Fibroblast of peridontal ligament (primary cell): ENCODE results near the gene NOC2L.
"Not testable (repeated sequence)": the region's sequence is repeated elsewhere in the genome, so short reads cannot be mapped to it uniquely, and the experiment has no call there.

Source experiments
- DNase-seq: peaks from one replicate; pipeline ENCODE4 v3.0.0-alpha.2; 2010; ENCODE audit errors: extremely low read depth

NOC2L gene

DNA sequence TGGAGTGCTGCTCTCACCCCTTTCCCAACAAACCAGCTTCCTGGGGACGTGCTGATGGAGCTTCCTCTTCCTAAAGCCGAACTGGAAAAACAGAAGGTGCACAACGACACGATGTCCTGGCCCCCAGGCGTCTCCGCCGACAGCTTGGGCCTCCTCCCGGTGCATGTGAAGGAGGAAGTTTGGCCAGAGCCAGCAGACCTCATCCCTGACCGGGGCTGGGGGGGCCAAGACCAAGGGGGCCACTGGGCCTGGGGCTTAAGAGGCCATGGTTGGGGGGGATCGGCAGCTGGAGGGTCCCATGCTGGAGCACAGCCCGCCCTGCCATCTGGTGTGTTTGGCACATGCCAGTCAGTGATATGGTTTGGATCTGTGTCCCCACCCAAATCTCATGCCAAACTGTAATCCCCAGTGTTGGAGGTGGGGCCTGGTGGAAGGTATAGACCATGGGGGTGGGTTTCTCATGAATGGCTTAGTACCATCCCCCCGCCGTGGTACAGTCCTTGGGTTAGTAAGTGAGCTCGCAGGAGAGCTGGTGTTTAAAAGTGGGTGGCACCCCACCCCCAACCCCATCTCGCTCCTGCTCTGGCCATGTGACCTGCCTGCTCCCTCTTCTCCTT lies 34.4 kb upstream of the NOC2L start:
- no peak for DNase-seq

DNA sequence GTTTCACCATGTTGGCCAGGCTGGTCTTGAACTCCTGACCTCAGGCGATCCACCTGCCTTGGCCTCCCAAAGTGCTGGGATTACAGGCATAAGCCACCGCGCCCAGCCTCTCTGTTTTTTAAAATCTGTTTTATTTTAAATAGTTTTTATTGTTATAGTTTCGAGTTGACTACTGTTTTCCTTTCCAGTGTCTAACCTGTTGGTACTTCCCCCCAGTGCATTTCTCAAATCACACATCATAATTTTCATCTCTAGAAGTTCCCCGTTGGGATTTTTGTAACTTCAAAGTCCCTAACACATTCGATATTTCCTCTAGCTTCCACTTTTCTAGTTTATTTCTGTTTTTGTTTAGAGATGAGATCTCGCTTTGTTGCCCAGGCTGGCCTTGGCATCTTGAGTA lies 33.3 kb upstream of the NOC2L start:
- DNase-seq, result no peak

DNA sequence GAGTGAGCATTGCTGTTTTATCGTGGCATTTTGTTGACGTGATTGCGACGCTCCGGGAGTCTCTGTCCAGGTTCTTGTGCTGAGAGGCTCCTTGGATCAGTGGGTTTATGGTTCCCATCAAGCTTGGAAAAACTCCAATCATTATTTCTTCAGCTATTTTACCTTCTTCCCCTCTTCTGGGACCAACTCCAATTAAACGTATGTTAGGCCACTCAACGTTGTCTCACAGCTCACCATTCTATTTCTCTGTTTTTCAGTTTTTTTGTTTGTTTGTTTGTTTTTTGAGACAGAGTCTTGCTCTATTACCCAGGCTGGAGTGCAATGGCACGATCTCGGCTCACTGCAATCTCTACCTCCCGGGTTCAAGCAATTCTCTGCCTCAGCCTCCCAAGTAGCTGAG lies 32.8 kb upstream of the NOC2L start:
- no peak for DNase-seq

DNA sequence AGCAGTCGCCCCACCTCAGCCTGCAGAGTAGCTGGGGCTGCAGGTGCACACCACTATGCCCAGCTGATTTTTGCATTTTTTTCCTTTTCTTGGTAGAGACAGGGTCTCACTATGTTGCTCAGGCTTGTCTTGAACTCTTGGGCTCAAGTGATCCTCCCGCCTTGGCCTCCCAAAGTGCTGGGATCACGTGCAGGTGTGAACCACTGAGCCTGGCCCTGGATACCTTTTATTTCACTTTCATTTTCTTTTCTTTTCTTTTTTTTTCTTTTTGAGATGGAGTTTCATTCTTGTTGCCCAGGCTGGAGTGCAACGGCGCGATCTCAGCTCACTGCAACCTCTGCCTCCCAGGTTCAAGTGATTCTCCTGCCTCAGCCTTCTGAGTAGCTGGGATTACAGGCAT lies 32.2 kb upstream of the NOC2L start:
- DNase-seq, result not testable (repeated sequence)

DNA sequence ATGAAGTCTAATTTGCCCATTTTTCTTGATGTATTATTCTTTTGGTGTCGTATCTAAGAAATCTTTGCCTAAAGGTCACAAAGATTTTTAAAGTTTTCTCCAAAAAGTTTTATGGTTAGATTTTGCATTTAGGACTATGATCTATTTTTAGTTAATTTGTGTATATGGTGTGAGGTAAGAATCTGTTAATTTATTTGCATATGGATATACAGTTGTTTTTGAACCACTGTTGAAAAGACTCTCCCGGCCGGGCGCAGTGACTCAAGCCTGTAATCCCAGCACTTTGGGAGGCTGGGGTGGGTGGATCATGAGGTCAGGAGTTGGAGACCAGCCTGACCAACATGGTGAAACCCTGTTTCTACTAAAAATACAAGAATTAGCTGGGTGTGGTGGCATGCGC lies 29.0 kb upstream of the NOC2L start:
- DNase-seq, result not testable (repeated sequence)

DNA sequence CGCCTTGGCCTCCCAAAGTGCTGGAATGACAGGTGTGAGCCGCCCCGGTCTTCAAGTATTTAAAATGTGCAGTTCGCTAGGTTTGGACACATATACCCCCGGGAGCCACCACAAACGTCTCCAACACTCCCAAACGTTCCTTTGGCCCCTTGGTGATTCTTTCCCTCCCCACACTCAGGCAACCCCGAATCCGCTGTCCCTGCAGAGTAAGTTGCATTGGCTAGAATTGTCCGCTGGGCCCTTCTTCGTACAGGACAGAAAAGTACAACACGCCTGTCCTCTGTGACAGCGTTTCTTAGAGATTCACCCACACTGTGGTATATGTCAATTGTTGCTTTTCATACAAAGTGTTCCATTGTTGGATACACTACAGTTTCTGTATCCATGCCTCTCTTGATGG lies 26.1 kb upstream of the NOC2L start:
- no peak for DNase-seq

DNA sequence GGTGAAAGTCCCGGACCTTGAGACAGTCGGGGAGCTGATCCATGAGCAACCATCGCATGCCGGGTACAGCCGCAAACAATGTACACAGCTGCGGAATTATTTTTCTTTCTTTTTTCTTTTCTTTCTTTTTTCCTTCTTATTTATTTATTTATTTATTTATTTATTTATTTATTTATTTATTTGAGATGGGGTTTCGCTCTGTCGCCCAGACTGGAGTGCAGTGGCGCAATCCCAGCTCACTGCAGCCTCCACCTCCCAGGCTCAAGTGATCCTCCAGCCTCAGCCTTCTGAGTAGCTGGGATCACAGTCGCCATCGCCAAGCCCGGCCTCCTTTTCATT lies 25.4 kb upstream of the NOC2L start:
- DNase-seq, result no peak

DNA sequence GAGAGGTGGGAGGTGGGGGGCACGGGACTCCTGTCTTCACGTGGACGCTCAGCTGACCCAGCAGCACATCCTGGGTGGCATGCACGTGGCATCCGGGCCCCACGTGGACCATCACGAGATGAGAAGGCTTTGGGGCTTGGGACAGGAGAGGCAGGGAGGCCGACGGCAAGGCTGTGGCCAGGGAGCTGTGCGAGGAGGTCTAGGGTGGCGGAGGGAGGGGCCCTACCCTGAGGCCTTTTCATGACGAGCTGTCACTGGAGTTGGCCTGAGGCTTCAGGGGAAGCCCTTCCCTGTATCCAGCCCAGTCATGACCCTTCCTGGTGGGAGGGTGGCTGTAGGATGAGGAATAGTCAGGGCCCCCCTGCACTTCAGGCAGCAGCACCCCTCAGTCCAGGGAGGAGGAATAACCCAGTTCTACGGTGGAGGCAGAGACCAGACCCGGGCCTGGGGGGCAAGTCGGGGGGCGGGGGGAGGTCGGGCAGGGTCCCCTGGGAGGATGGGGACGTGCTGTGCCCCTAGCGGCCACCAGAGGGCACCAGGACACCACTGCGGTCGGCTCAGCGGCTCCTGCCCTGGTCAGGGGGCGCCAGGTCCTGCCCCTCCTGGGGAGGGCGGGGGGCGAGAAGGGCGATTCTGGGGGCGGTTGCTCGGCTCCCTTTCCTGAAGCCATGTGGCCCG lies 24.9 kb upstream of the NOC2L start:
- DNase-seq, result no peak

DNA sequence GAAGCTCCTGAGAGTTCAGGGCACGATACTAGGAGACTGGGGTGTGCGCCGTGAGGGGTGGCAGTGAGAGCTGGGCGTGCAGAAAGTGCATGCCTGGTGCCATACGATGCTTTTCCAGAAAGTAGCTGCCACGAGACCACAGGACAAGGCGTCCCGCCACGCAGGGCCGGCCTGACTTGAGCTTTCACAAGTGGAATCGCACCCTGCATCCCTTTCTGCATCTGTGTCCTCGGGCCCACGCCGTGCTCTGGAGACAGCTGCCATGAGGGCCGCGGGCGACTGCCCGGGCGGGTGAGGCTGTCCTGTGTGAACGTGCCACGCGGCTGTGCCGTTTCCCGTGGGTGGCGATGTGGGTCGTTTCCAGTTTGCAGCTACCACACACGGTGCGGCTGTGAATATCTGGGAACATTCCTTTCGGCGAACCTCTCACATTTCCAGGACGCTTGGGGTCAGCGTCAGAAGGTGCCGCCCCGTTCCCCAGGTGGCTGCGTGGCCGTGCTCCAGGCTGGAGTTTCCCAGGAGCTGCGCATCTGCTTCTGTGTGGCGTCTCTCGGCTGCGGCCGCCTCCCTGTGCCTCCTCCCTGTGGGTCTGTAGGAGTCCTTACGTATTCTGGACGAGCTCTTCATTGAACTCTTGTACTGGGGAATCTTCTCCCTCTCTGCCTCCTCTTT lies 23.8 kb upstream of the NOC2L start:
- no peak for DNase-seq

DNA sequence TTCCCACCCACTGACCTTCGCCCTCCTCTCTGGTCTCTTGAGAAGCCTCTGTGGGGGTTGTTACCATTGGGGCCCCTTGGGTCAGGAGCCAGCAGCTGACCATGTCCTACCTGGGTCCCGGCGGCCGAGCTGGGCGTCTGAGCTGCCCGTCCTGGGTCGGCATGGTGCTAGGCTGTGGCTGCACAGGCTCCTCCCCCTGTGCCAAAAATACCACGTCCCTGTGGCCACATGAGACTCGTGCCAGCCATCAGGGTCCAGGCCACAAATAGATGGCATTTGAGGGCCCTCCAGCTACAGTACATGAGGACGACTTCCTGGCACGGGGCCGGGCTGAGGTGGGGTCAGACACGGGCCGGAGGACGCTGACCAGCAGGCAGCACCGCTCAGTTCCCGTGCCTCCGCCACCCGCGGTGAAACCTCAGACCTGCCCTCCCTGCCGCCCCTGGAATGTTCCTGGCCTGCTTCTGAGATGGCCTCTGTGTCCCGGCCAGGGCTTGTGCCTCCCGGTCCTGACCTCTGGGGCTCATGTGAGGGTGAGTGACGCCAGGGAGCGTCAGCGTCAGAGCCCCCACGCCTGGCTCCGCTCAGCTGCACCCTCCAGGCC lies 23.0 kb upstream of the NOC2L start, which contains the start of gene PERM1:
Gene PERM1, minus strand, starts transcription at position 139 of the 604 bp plus-strand sequence. CDS start 1,064 bp downstream, outside the sequence.
- no peak for DNase-seq

DNA sequence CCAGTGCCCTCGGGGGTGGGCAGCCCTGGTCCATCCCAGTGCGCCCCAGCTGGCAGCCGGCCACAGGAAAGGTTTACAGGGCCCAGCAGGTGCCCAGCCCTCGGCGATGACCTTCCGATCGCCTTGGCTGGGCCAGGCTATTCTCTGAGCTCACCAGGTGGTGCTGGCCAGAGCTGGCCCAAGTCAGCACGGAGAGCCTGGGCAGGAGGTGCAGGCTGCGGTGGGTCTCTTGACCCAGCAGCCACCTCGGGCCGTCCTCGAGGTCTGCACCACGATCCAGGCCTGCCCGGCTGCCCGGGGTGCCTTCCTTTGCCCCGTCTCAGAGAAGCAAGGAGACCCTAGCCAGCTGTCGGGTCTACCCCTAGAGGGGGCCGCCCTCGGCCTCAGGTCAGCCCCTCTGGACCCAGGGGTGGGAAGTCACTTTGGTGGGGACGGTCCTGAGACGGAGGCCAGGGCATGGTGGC lies 22.5 kb upstream of the NOC2L start:
- DNase-seq, result no peak

DNA sequence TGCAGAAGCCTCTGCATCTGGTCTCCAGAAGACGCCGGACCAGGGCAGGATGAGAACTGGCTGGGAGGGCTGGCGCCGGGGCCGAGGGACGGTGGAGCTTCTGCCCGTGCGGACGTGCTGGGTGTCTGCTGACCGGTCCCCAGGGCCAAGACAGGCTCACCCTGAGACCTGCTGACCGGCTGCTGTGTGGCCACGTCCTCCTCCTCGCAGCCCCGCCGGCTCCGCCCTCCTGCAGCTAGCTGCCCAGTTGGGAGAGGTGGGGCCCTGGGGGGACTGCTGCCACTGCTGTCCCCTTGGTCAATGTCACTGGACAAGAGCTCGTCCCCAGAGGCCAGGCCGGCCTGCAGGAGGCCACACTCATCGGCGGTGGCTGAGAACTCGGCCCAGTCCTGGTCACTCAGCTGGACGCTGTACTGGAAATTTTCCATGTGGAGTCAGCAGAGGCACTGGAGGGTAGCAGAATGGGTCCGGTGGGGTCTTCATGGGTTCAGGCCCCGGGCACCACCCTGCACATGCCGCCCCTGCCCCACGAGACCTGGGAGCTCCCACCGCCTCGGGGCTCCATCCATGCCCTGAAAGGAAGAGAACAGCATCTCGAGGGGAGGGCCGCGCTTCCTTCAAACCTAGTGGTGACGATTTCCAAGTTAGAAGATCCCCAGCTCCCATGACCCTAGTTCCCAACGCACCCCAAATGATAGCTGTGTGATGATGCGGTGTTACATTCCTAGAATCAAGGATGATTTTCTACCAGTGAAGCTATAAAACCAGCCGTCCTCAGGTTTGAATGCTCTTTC lies 21.7 kb upstream of the NOC2L start:
- no peak for DNase-seq

DNA sequence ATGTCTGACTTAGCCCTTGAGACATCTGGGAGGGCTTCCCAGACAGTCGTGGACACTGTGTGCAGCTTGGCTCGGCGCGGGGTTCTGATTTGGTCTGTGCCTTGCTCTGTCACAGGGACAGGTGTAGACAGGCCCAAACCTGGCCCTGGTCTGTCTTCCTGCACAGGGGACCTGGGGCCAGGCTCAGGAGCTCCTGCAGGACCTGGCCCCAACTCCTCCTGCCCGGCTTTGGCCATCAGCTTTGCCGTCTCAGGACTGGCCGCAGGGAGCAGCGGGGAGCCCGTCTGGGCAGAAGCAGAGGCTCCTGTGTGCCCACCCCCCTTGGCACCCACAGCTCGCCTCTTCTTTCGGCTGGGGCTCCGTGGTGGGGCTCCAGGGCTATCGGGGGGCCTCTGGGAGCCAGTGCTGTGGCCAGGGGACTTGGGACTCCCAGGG lies 21.1 kb upstream of the NOC2L start:
- no peak for DNase-seq

DNA sequence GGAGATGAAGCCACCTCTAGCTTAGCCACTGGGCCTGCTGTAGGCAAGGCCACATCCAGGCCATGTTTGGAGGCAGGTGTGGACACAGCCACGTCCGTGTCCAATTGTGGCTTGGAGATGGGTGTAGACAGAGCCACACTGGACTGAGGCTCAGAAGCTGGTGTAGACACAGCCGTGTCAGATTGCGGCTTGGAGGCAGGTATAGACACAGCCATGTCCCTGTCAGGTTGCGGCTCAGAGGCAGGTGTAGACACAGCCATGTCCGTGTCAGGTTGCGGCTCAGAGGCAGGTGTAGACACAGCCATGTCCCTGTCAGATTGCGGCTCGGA lies 20.7 kb upstream of the NOC2L start:
- DNase-seq, result no peak

DNA sequence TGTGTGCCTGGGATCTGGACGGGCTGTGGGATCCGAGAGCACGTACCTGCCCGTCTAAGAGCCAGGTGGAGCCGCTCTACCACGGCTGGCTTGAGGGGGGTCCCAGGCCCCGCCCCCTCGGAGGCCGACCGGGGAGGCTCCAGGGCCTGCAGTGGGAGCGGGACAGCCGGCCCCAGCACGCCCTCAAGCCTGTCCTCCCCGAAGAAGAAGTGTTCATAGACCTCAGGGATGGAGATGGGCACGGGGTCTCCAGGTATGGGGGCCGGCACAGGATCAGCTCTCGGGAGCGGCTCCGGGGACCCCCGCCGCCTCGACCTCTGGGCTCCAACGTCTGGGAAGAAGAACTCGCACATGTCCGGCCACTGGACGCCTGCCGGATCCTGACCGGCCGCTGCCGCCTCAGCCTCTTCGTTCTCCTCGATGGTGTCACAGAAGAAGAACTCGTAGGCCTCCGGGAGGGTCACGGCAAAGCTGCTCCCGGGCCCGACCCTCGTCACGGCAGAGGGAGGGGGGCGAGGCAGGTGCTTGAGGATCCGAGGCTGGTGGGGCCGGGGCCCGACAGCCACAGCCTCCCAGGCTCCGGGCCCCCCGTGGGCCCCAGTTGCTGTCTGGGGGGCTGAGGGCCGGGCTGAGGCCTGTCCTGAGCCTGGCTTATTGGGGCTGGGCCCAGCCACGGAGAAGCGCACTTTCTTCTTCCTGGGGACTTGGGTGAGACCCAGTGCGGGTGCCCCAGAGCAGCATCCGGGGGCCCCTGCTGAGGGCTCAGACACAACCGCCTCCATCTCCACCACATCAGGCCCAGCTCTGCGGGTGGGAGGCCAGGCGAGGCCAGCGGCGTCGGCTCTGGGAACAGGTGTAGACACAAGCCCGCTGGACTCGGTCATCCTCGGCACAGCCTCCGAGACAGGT lies 20.0 kb upstream of the NOC2L start:
- DNase-seq, result no peak

DNA sequence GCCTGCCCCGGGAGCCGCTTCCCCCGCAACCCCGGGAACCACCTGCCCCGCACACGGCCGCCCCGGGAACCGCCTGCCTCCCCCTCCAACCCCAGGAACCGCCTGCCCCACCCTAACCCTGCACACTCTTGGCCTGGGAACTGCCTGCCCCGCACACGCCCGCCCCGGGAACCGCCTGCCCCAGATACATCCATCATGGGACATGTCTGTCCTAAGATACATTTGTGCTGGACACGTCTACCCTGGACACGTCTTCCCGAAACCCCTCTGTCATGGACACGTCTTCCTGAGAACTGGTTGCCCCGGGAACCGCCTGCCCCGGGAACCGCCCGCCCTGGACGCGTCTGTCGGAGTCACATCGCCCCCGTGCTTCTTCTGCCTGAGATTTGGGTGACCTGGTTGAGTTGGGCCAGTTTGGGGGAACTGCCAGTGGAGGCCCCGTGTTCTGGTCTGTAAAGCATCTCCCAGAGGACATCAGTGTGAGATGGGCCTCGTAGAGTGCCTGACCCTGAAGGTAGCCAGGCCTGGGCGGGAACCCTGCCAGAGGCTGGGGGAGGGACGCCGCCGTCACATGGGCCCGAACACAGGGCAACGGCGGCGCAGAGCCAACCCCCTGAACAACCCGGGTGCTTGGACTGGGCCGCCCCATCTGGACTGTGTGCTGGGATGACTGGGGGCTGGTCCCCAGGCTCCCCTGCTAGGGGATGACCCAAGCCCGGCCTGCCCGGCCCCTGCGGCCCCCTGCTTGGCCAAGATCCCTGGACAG lies 19.2 kb upstream of the NOC2L start:
- DNase-seq, result no peak

DNA sequence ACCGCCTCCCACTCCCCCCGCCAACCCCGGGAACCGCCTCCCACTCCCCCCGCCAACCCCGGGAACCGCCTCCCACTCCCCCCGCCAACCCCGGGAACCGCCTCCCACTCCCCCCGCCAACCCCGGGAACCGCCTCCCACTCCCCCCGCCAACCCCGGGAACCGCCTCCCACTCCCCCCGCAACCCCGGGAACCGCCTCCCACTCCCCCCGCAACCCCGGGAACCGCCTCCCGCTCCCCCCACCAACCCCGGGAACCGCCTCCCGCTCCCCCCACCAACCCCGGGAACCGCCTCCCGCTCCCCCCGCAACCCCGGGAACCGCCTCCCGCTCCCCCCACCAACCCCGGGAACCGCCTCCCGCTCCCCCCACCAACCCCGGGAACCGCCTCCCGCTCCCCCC lies 17.7 kb upstream of the NOC2L start:
- not testable (repeated sequence) for DNase-seq

DNA sequence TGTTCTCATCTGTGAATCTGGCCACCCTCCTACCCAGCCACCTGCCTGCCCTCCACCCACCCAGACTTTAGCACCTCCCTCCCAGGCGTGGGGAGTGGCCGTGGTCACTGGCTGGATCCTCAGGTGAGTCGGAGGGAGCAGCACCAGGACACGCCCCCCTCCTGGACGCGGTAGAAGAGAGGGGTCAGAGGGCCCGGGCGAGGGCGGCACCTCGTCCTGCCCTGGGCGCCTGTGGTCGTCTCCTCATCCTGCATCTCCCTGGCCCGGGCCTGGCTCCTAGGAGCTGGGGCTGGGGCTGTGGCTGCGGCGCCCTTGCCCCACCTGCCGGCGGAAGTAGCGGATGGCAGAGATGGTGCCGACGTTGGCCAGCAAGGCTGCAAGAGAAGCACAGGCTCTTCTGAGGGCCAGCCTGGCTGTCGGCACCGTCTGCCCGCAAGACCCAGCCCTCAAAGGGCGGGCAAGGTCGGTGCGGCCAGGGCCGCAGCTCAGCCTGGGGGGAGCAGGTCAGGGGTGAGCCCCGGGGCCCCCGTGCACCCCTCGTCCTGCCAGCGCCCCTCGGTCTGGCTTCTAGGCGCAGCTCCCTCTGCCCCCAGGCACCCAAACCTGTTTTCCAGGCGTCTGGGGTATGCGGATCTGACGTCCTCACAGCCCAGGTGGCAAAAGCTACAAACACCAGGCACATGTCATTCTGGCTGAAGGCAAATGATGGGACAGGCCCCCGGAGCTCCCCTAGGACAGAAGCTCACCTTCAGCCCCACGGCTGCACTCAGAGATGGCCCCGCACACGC lies 17.0 kb upstream of the NOC2L start:
- peak; percentile 41 for DNase-seq

DNA sequence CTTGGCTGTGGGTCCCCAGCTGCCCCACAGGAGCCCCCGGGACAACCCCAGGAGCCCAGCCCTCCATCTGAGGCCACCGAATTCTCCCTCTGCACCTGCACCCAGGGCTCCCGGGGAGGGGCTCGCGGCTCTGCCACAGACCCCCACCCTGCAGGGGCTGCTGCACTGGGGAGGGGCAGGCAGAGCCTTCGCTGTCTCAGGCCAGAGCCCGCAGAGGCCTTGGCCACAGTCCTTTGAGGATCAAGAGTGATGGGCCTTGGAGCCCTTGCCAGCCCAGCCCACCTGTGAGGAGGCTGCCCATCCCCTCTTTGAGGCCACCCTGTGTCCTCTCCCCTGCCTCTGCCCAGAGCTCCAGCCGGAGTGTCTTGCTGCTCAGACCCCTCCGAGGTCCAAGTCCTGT lies 16.3 kb upstream of the NOC2L start:
- DNase-seq, result no peak
